ENCODE data around the gene CENPN.

CENPN gene

GRCh38 chr16:81006813-81007695, at the start of gene CENPN, which contains the start of gene CMC2:
Gene CENPN, plus strand, starts transcription at chr16:81007214. Its CDS starts 4,726 bp downstream, at chr16:81011940.
Gene CMC2, minus strand, starts transcription at chr16:81006885. Its CDS starts 9,491 bp downstream, at chr16:80997394.
- DNase-seq (ENCODE audit: low read depth, low spot score), result peak; percentile 90

- no peak for DNase-seq (ENCODE audit: low read depth, low spot score)
Observed at GRCh38 chr16:80958284-80958683, 48.7 kb upstream of the CENPN start.

- DNase-seq (ENCODE audit: low read depth, low spot score), result no peak
Observed at GRCh38 chr16:80962879-80963278, 44.1 kb upstream of the CENPN start.

- DNase-seq (ENCODE audit: low read depth, low spot score), result no peak
Observed at GRCh38 chr16:80964351-80964750, 42.7 kb upstream of the CENPN start.

- DNase-seq (ENCODE audit: low read depth, low spot score), result no peak
Observed at GRCh38 chr16:80966617-80967016, 40.4 kb upstream of the CENPN start.

- DNase-seq (ENCODE audit: low read depth, low spot score), result no peak
Observed at GRCh38 chr16:80968386-80969113, 38.5 kb upstream of the CENPN start.

GRCh38 chr16:80969114-80969484, 37.9 kb upstream of the CENPN start:
- no peak for DNase-seq (ENCODE audit: low read depth, low spot score)

GRCh38 chr16:80971819-80972218, 35.2 kb upstream of the CENPN start:
- DNase-seq (ENCODE audit: low read depth, low spot score), result no peak

GRCh38 chr16:80972611-80973010, 34.4 kb upstream of the CENPN start:
- DNase-seq (ENCODE audit: low read depth, low spot score), result no peak

GRCh38 chr16:80973991-80974390, 33.0 kb upstream of the CENPN start:
- no peak for DNase-seq (ENCODE audit: low read depth, low spot score)

- no peak for DNase-seq (ENCODE audit: low read depth, low spot score)
Observed at GRCh38 chr16:80974649-80975376, 32.2 kb upstream of the CENPN start.

GRCh38 chr16:80976946-80977345, 30.1 kb upstream of the CENPN start:
- no peak for DNase-seq (ENCODE audit: low read depth, low spot score)

- no peak for DNase-seq (ENCODE audit: low read depth, low spot score)
Observed at GRCh38 chr16:80981103-80981502, 25.9 kb upstream of the CENPN start.

- no peak for DNase-seq (ENCODE audit: low read depth, low spot score)
Observed at GRCh38 chr16:80982646-80983045, 24.4 kb upstream of the CENPN start.

GRCh38 chr16:80984124-80984892, 22.7 kb upstream of the CENPN start:
- no peak for DNase-seq (ENCODE audit: low read depth, low spot score)

- DNase-seq (ENCODE audit: low read depth, low spot score), result no peak
Observed at GRCh38 chr16:80985611-80986010, 21.4 kb upstream of the CENPN start.

GRCh38 chr16:80986557-80986956, 20.5 kb upstream of the CENPN start:
- DNase-seq (ENCODE audit: low read depth, low spot score), result no peak

GRCh38 chr16:80988756-80989155, 18.3 kb upstream of the CENPN start:
- DNase-seq (ENCODE audit: low read depth, low spot score), result no peak

GRCh38 chr16:80989801-80990200, 17.2 kb upstream of the CENPN start:
- no peak for DNase-seq (ENCODE audit: low read depth, low spot score)

- no peak for DNase-seq (ENCODE audit: low read depth, low spot score)
Observed at GRCh38 chr16:80990577-80990976, 16.4 kb upstream of the CENPN start.

GRCh38 chr16:80990978-80991377, 16.0 kb upstream of the CENPN start:
- no peak for DNase-seq (ENCODE audit: low read depth, low spot score)
